K562 (cell line): ENCODE measurements around the gene HSPA2. TPM values are rescaled to one million over a fixed set of nuclear protein-coding genes. Genes with fewer than 3 reads are reported as not detected.

Source experiments
- ATAC-seq: fragments of 200-7000 bp; cut with Tn5 transposase; 3 replicates; pipeline ENCODE4 v1.9.1; 2020; ENCODE audit warnings: moderate library complexity
- BruUV-seq: library from RNA; stranded (reverse); fragments of 400-500 nt; replicated peaks from 2 replicates; lab custom pipeline; 2021; lab: Mats Ljungman, UMichigan
- CTCF ChIA-PET: fragments of 300-600 bp; formaldehyde crosslinking; extraction: SDS; loops from one replicate; lab custom pipeline; 2021; ENCODE audit warnings: low intra/inter-chr PET ratio; lab: Yijun Ruan, JAX
- POLR2A ChIA-PET: fragments of 300-600, 350-650 bp; sonication (Branson Sonifier 250); formaldehyde crosslinking; extraction: SDS; loops from one replicate; lab custom pipeline; 2021; ENCODE audit warnings: antibody characterized with exemption, inconsistent platforms; lab: Yijun Ruan, JAX
- DNase-seq, 4 experiments: peaks; one replicate each; pipeline versions ENCODE4 v3.0.0 to v3.0.0-alpha.2; 2011 to 2018; ENCODE audit warnings: low spot score in 3 of 4, mixed read lengths in 3 of 4; ENCODE audit errors: extremely low read depth in 1 of 4
- FAIRE-seq: peaks from 2 replicates; lab custom pipeline; 2011; peaks lifted over from hg19 to GRCh38; lab: Jason Lieb, UNC
- H2AFZ ChIP-seq: 2 replicates; pipeline ENCODE4 v1.6.0; 2011; ENCODE audit warnings: low read depth, low read length, control low read depth, inconsistent platforms
- H3K27ac ChIP-seq: fragments of 200-600 bp; 3 replicates; pipeline ENCODE4 v1.8.0; 2011; ENCODE audit warnings: low read depth, mild to moderate bottlenecking, control low read depth, inconsistent platforms, low read length, moderate library complexity, mixed read lengths; ENCODE audit errors: extremely low read depth
- H3K27me3 ChIP-seq, 2 experiments: fragments of 300-600 bp in 1 of 2; 2 replicates in 1 of 2; 3 replicates in 1 of 2; pipeline versions ENCODE4 v1.6.0 to v1.8.0; 2011; ENCODE audit warnings: inconsistent platforms in 2 of 2, low read length in 2 of 2, mild to moderate bottlenecking in 1 of 2, mixed read lengths in 1 of 2, moderate library complexity in 1 of 2; ENCODE audit not compliant: control insufficient read depth in 2 of 2, insufficient read depth in 2 of 2
- H3K36me3 ChIP-seq: fragments of 300-600 bp; 3 replicates; pipeline ENCODE4 v1.8.0; 2011; ENCODE audit warnings: mild to moderate bottlenecking, low read length, inconsistent platforms; ENCODE audit not compliant: control insufficient read depth, insufficient read depth
- H3K4me1 ChIP-seq, 2 experiments: fragments of 200-600 bp in 1 of 2; replicated peaks in 1 of 2; 2 replicates in 1 of 2; 3 replicates in 1 of 2; pipeline versions ENCODE4 v1.5.1 to v1.8.0; 2011; ENCODE audit warnings: inconsistent platforms in 2 of 2, low read length in 2 of 2, mild to moderate bottlenecking in 1 of 2, mixed read lengths in 1 of 2, moderate library complexity in 1 of 2; ENCODE audit not compliant: control insufficient read depth in 2 of 2, insufficient read depth in 2 of 2
- H3K4me2 ChIP-seq: 2 replicates; pipeline ENCODE4 v1.6.1; 2011; ENCODE audit warnings: low read length, control low read depth, inconsistent platforms, mixed read lengths; ENCODE audit not compliant: insufficient read depth
- H3K4me3 ChIP-seq: fragments of 200-600 bp; sonication (generic), shearing (Covaris generic); 2 replicates; pipeline ENCODE4 v1.5.1; 2016; ENCODE audit warnings: control low read depth, inconsistent platforms
- H3K79me2 ChIP-seq: fragments of 200-600 bp; 3 replicates; pipeline ENCODE4 v1.8.0; 2011; ENCODE audit warnings: low read length, inconsistent platforms; ENCODE audit not compliant: control insufficient read depth, insufficient read depth
- H3K9ac ChIP-seq, 2 experiments: 2 replicates each; pipeline versions ENCODE4 v1.6.0 to v1.6.1; 2011; ENCODE audit warnings: low read depth in 2 of 2, low read length in 2 of 2, control low read depth in 1 of 2, inconsistent platforms in 1 of 2, mild to moderate bottlenecking in 1 of 2, mixed read lengths in 1 of 2; ENCODE audit not compliant: insufficient read depth in 1 of 2
- H3K9me1 ChIP-seq: one replicate; pipeline ENCODE4 v1.6.0; 2011; ENCODE audit warnings: inconsistent platforms, mild to moderate bottlenecking, low read length, moderate library complexity; ENCODE audit not compliant: control insufficient read depth, insufficient read depth
- H3K9me3 ChIP-seq: replicated peaks from 2 replicates; pipeline ENCODE4 v1.5.1; 2011; ENCODE audit warnings: low read depth, low read length, inconsistent platforms; ENCODE audit not compliant: control insufficient read depth, insufficient read depth
- H4K20me1 ChIP-seq: replicated peaks from 2 replicates; pipeline ENCODE4 v1.6.1; 2011; ENCODE audit warnings: low read length, inconsistent platforms, mixed read lengths; ENCODE audit not compliant: control insufficient read depth, insufficient read depth
- HDGF ChIP-seq: fragments of 450-650 bp; IDR thresholded peaks from 2 replicates; pipeline ENCODE4 v1.6.1; 2016
- MIER1 ChIP-seq: fragments of 450-650 bp; IDR thresholded peaks from 2 replicates; pipeline ENCODE4 v1.6.1; 2016; ENCODE audit warnings: antibody characterized with exemption, mild to moderate bottlenecking, low read depth
- NFRKB ChIP-seq: fragments of 450-650 bp; IDR thresholded peaks from 2 replicates; pipeline ENCODE4 v1.6.1; 2016; ENCODE audit warnings: low read depth
- SUPT5H ChIP-seq: fragments of 450-650 bp; IDR thresholded peaks from 2 replicates; pipeline ENCODE4 v1.6.1; 2016
- TAF15 ChIP-seq: fragments of 200-400 bp; formaldehyde crosslinking; IDR thresholded peaks from 2 replicates; pipeline ENCODE4 v1.6.1; 2017; ENCODE audit warnings: mild to moderate bottlenecking, low read depth, low read length, moderate library complexity
- TEAD1 ChIP-seq, 2 experiments: fragments of 450-650 bp in 1 of 2; sonication (generic) in 1 of 2; formaldehyde crosslinking; IDR thresholded peaks; 2 replicates each; pipeline versions ENCODE4 v1.4.0 to v1.8.0; 2020 to 2022; ENCODE audit warnings: mild to moderate bottlenecking in 2 of 2, missing genetic modification reagents in 1 of 2
- WGBS: fragments of 100-300 bp; shearing (Covaris generic); methylation state at CpG from one replicate; pipeline ENCODE4 v1.1.6; 2016; ENCODE audit warnings: low coverage, mixed read lengths; ENCODE audit not compliant: insufficient coverage; ENCODE audit errors: missing lambda C conversion rate; 5-methylcytosine and 5-hydroxymethylcytosine counted together
- in situ Hi-C: fragments of 300-500 bp; cut with MboI; formaldehyde crosslinking; loops from 4 replicates; pipeline ENCODE4 v1.15.0; 2018; ENCODE audit warnings: inconsistent platforms, mixed read lengths
- intact Hi-C: fragments of 100-400 bp; cut with micrococcal nuclease; formaldehyde crosslinking; loops from 2 replicates; pipeline ENCODE4 v1.14.2; 2022
- polyA plus RNA-seq, 8 experiments: library from polyadenylated mRNA; depleted of rRNA in 4 of 8; stranded (reverse) in 5 of 8; unstranded in 3 of 8; fragments of >200 nt; fragmentation: Nextera tagmentation in 2 of 8; fragmentation: Illumina TruSeq in 1 of 8; extraction: Ambion mirVana in 2 of 8; extraction: Trizol in 1 of 8; gene quantifications; 2 replicates each; pipeline versions ENCODE4 v1.2.1 to v1.2.3, GENCODE V29; 2011 to 2014; ENCODE audit warnings: inconsistent platforms in 1 of 8, missing spikeins in 1 of 8
- total RNA-seq, 7 experiments: library from RNA; depleted of rRNA in 6 of 7; stranded (reverse); fragments of >200 nt in 6 of 7; fragmentation: Illumina TruSeq in 2 of 7; extraction: Trizol in 2 of 7; gene quantifications; 2 replicates each; pipeline versions ENCODE4 v1.2.1 to v1.2.3, GENCODE V29; 2011 to 2021; ENCODE audit warnings: low replicate concordance in 1 of 7

HSPA2 gene
- total and polyA plus RNA-seq, 9 of the 15 experiments (the other 6 are each of a cell fraction or from before 2014, with no cell fraction given), result not detected

- Histone ChIP-seq H3K27ac (no peak overlapping the region), H3K4me1 (peaks cover 0 to 8% of the 10 kb centered on the region in 2 experiments; a peak in 1 of 5 replicates), H3K9ac (no peak overlapping the region), H3K27me3 (peaks cover 2 to 7% of the 10 kb centered on the region in 2 experiments; a peak in 1 of 5 replicates), H3K9me1 (no peaks in the 10 kb centered on the region), H3K4me3 (no peak overlapping the region), H3K4me2 (no peak overlapping the region), H3K9me3 (no peaks in the 10 kb centered on the region; the same call in 1 of the 2 replicates), H2AFZ (no peak overlapping the region), H4K20me1 (no peaks in the 10 kb centered on the region), H3K36me3 (no peaks in the 10 kb centered on the region), H3K79me2 (no peaks in the 10 kb centered on the region)
- TF ChIP-seq TEAD1 (CRISPR knock-in tag; IDR thresholded peaks at IDR 0.05), result no peak
- no peak for TF ChIP-seq MIER1
- no peak for TF ChIP-seq TAF15
- no peak for TF ChIP-seq SUPT5H
- TF ChIP-seq HDGF, result no peak
- TF ChIP-seq NFRKB, result no peak
- DNase-seq, result no peak
- in situ Hi-C loops, result no loop called here
- ATAC-seq, result no peak
- WGBS, result 0% methylated on average over 4 of the region's 4 CpGs
- intact Hi-C loops, result no loop called here
- FAIRE-seq, result no peak
- no TSS peak for BruUV-seq
- ChIA-PET POLR2A (interaction anchor here (0.9 kb wide), 1 partner anchor 20 kb away, joined by 3 read pairs; no protein-coding TSS in a partner anchor), CTCF (no interaction called here)
Measured at GRCh38 chr14:64542836-64543201, 2.3 kb downstream of the HSPA2 start.
